ENCODE results near the gene FBXO27.
"Not testable (repeated sequence)": the region's sequence is repeated elsewhere in the genome, so short reads cannot be mapped to it uniquely, and the experiment has no call there.

The FBXO27 gene

DNA sequence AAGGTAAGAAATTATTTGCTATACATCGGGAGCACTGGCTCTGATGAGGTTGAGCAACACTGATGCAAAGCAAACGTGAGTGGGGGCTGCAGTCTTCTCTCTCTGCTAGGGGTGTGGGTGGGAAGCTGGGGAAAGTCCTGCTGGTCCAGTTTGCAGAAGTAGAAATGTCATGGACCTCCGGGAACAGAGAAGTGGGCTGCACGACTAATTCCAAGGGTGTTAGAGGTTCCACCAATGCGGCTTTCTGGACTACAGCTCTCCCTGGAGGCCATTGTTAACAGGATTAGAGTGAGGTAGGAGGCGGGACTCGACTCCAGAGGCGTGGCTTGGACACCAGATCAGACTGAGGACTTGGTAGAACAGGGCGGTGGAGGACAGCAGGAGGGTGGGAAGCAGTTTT, 5.7 kb upstream of the FBXO27 start:
- DNase-seq (ENCODE audit: low read depth in 2 of 2), result no peak

GRCh38 chr19:39037194-39037593, 4.8 kb upstream of the FBXO27 start:
- no peak for DNase-seq (ENCODE audit: low read depth in 2 of 2)

GRCh38 chr19:39036581-39036980, 4.2 kb upstream of the FBXO27 start:
- DNase-seq (ENCODE audit: low read depth in 2 of 2), result no peak

DNA sequence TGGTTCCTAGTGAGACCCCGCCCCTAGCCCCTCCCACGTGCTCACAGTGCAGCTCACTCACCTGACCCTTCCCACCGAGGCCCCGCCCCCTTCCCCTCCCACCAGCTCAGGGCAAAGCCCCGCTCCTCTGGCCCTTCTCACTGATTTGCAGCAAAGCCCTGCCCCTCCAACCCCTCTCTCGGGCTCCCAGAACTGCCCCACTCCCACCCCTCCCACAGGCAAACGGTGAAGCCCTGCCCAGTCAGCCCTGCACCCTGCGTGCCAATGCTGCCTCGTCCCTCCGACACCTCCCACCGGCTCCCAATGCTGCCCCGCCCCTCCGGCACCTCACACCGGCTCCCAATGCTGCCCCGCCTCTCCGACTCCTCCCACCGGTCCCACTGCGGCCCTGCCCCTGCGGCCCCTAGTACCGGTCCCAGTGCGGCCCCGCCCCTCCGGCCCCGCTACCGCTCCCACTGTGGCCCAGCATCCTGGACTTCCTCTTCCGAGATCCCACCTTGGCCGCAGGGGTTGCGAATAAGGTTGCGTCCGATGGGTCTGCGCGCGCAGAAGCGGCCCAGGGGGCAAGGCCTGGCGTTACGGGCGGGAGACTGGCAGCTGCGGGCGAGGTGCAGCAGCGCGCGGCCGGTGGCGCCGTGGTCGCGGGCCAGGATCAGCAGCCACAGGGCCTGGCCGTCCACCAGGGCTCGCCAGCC, 834 bp downstream of the FBXO27 start:
- DNase-seq (ENCODE audit: low read depth in 2 of 2), result peak; percentile 71 to 77

- DNase-seq (ENCODE audit: low read depth in 2 of 2), result no peak
These were observed 1.4 kb downstream of the FBXO27 start for GRCh38 chr19:39030854-39031367.

GRCh38 chr19:39024875-39025641, 7.3 kb downstream of the FBXO27 start:
- no peak for DNase-seq (ENCODE audit: low read depth in 2 of 2)

GRCh38 chr19:39021063-39021462, 11.3 kb downstream of the FBXO27 start:
- DNase-seq (ENCODE audit: low read depth in 2 of 2), result no peak

DNA sequence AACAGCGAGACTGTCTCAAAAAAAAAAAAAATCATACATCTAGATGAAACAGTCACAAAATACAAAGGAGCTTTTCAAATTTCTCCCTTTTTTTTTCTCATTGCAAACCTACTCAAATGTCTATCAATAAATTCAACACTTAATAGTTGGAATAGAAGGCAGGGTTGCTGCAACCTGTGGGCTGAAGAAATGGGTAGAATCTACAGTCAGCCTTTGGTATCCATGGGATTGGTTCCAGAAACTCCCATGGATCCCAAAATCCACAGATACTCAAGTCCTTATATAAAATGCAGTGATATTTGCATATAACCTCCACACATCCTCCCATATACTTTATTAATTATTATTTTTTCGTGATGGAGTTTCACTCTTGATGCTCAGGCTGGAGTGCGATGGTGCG, 14.7 kb downstream of the FBXO27 start:
- DNase-seq (ENCODE audit: low read depth in 2 of 2), result no peak

DNA sequence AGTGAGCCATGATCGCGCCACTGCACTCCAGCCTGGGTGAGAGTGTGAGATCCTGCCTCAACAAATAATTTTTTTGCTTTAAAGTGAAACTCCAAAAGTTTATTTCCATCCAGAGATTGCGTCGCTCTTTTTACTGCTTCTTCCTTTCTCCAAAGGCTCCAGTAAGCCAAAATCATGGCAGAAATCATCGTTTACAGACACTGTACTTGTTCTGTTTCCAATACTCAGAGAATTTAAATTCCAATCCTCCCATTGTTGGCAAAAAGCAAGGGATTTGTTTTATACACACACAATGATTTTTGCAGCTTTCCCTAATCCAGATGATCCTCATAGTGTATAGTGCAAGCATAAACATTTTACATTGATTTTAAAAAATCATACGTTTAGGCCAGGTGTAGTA, 15.3 kb downstream of the FBXO27 start:
- DNase-seq (ENCODE audit: low read depth in 2 of 2), result no peak

GRCh38 chr19:39014037-39014436, 18.3 kb downstream of the FBXO27 start:
- no peak for DNase-seq (ENCODE audit: low read depth in 2 of 2)

DNA sequence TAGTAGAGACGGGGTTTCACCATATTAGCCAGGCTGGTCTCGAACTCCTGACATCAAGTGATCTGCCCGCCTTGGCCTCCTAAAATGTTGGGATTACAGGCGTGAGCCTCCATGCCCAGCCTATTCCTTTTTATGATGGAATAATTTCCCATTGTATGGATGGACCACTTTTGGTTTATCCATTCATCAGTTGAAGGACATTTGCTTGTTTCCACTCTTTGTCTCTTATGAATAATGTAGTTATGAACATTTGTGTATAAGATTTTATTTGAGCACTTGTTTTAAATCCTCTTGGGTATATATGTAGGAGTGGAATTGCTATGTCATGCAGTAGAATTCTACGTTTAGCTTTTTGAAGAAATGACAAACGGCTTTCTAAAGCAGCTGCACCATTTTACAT, 23.3 kb downstream of the FBXO27 start:
- DNase-seq (ENCODE audit: low read depth in 2 of 2), result no peak

GRCh38 chr19:39008137-39008536, 24.2 kb downstream of the FBXO27 start:
- DNase-seq (ENCODE audit: low read depth in 2 of 2), result no peak

GRCh38 chr19:39007096-39007495, 25.3 kb downstream of the FBXO27 start:
- no peak for DNase-seq (ENCODE audit: low read depth in 2 of 2)

DNA sequence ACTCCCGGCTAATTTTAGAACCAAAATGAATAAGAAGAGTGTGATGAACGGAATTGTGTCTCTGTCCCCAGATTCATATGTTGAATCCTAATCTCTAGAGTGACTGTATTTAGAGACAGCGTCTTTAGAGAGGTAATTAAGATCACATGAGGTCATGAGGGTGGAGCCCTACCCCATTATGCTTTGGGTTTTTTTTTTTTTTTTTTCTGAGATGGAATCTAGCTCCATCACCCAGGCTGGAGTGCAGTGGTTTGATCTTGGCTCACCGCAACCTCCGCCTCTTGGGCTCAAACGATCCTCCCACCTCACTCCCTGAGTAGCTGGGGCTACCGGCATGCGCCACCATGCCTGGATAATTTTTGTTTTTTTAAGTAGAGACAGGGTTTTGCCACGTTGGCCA, 27.9 kb downstream of the FBXO27 start:
- DNase-seq (ENCODE audit: low read depth in 2 of 2), result no peak

- DNase-seq (ENCODE audit: low read depth in 2 of 2), result no peak
These were observed 28.6 kb downstream of the FBXO27 start for GRCh38 chr19:39003796-39004195.

GRCh38 chr19:39003188-39003587, 29.2 kb downstream of the FBXO27 start:
- DNase-seq (ENCODE audit: low read depth in 2 of 2), result no peak

DNA sequence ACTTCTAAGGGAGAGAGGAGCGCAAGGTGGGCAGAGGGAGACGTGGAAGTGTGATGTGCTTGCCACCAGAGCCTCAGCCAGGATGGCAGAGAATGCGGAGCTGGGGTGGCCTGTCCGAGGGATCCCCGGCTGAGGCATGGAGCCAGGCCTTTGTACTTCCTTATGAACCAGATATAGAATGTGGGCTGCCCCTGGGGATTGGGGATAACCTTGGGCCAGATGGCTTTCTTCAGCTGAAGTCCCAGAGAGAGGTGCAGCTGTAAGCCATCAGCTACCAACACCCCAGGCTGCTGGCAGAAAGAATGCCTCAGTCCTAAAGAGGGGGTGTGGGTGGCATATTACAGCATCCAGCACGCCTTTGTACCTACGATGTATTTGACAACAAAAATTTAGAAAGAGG, 31.3 kb downstream of the FBXO27 start:
- DNase-seq (ENCODE audit: low read depth in 2 of 2), result no peak

- not testable (repeated sequence) for DNase-seq (ENCODE audit: low read depth in 2 of 2)
These were observed 34.8 kb downstream of the FBXO27 start for GRCh38 chr19:38997576-38997975.

- DNase-seq (ENCODE audit: low read depth in 2 of 2), result no peak
These were observed 39.1 kb downstream of the FBXO27 start for GRCh38 chr19:38993271-38993670.

GRCh38 chr19:38990949-38991697, 41.2 kb downstream of the FBXO27 start:
- DNase-seq (ENCODE audit: low read depth in 2 of 2), result no peak

- DNase-seq (ENCODE audit: low read depth in 2 of 2), result not testable (repeated sequence)
These were observed 42.7 kb downstream of the FBXO27 start for GRCh38 chr19:38989614-38990013.

GRCh38 chr19:38989066-38989605, 43.2 kb downstream of the FBXO27 start:
- no peak for DNase-seq (ENCODE audit: low read depth in 2 of 2)
